Measurements from ENCODE around the gene WSCD2.

GRCh38 chr12:108166505-108166904 lies 37.4 kb downstream of the WSCD2 start:
- TF ChIP-seq TARDBP (IDR thresholded peaks at IDR 0.05) = no peak
- no peak for TF ChIP-seq BHLHE40 (IDR thresholded peaks at IDR 0.05; ENCODE audit: borderline replicate concordance)
- TF ChIP-seq L3MBTL2 (conservative IDR thresholded peaks at IDR 0.05) = no peak
- no peak for TF ChIP-seq HDGF (IDR thresholded peaks at IDR 0.05; ENCODE audit: borderline replicate concordance)
- TF ChIP-seq SP1 (IDR thresholded peaks at IDR 0.05) = no peak

Measured in HEK293T (cell line).